K562 (cell line): ENCODE data around the gene BMP8B. TPM values are rescaled to one million over a fixed set of nuclear protein-coding genes. Genes with fewer than 3 reads are reported as not detected.
A peak's percentile ranks its signal among the peaks of the same experiment; 100 is the strongest.

Experiments used
- ARNT ChIP-seq, 2 experiments: fragments of 450-650 bp; IDR thresholded peaks; 2 replicates each; pipeline ENCODE4 v1.6.1; 2016; ENCODE audit warnings: mild to moderate bottlenecking in 1 of 2
- BCOR ChIP-seq: fragments of 450-650 bp; IDR thresholded peaks from 2 replicates; pipeline ENCODE4 v1.6.1; 2016
- BRD9 ChIP-seq: fragments of 450-650 bp; IDR thresholded peaks from 2 replicates; pipeline ENCODE4 v1.6.1; 2018; ENCODE audit warnings: low read depth; ENCODE audit not compliant: partially characterized antibody
- ETV1 ChIP-seq: fragments of 450-650 bp; conservative IDR thresholded peaks from 2 replicates; pipeline ENCODE4 v1.6.1; 2016; ENCODE audit warnings: missing genetic modification characterization, control low read depth, low read depth, missing compliant biosample characterization
- FOXK2 ChIP-seq, 2 experiments: fragments of 450-650 bp; IDR thresholded peaks in 1 of 2; conservative IDR thresholded peaks in 1 of 2; 2 replicates each; pipeline ENCODE4 v1.6.1; 2016; ENCODE audit warnings: low read depth in 2 of 2, mild to moderate bottlenecking in 1 of 2
- GATA2 ChIP-seq: sonication (generic); formaldehyde crosslinking; IDR thresholded peaks from 2 replicates; pipeline ENCODE4 v1.4.0; 2020; ENCODE audit warnings: mild to moderate bottlenecking, missing genetic modification reagents
- GATAD2B ChIP-seq: fragments of 450-650 bp; IDR thresholded peaks from 2 replicates; pipeline ENCODE4 v1.6.1; 2017; ENCODE audit warnings: mild to moderate bottlenecking, borderline replicate concordance
- HDGF ChIP-seq: fragments of 450-650 bp; IDR thresholded peaks from 2 replicates; pipeline ENCODE4 v1.6.1; 2016
- ILK ChIP-seq: fragments of 450-650 bp; IDR thresholded peaks from 2 replicates; pipeline ENCODE4 v1.6.1; 2016; ENCODE audit warnings: missing genetic modification characterization, low read depth, mild to moderate bottlenecking, missing compliant biosample characterization, moderate library complexity, borderline replicate concordance
- MCM5 ChIP-seq: fragments of 450-650 bp; IDR thresholded peaks from 2 replicates; pipeline ENCODE4 v1.6.1; 2016; ENCODE audit warnings: low read depth
- MTF1 ChIP-seq: fragments of 250-450 bp; sonication (Bioruptor Pico); IDR thresholded peaks from 2 replicates; pipeline ENCODE4 v1.9.0; 2021; ENCODE audit warnings: moderate library complexity, mild to moderate bottlenecking, inconsistent platforms, borderline replicate concordance
- SP1 ChIP-seq: sonication (generic); formaldehyde crosslinking; IDR thresholded peaks from 2 replicates; pipeline ENCODE4 v1.8.1; 2022; ENCODE audit warnings: mild to moderate bottlenecking, missing genetic modification reagents
- ZEB2 ChIP-seq: fragments of 450-650 bp; IDR thresholded peaks from 2 replicates; pipeline ENCODE4 v1.6.1; 2016
- ZNF512 ChIP-seq: IDR thresholded peaks from 2 replicates; pipeline ENCODE4 v1.6.1; 2016; ENCODE audit warnings: missing genetic modification characterization, missing compliant biosample characterization
- polyA plus RNA-seq, 8 experiments: library from polyadenylated mRNA; depleted of rRNA in 4 of 8; stranded (reverse) in 5 of 8; unstranded in 3 of 8; fragments of >200 nt; fragmentation: Nextera tagmentation in 2 of 8; fragmentation: Illumina TruSeq in 1 of 8; extraction: Ambion mirVana in 2 of 8; extraction: Trizol in 1 of 8; gene quantifications; 2 replicates each; pipeline versions ENCODE4 v1.2.1 to v1.2.3, GENCODE V29; 2011 to 2014; ENCODE audit warnings: inconsistent platforms in 1 of 8, missing spikeins in 1 of 8
- total RNA-seq, 7 experiments: library from RNA; depleted of rRNA in 6 of 7; stranded (reverse); fragments of >200 nt in 6 of 7; fragmentation: Illumina TruSeq in 2 of 7; extraction: Trizol in 2 of 7; gene quantifications; 2 replicates each; pipeline versions ENCODE4 v1.2.1 to v1.2.3, GENCODE V29; 2011 to 2021; ENCODE audit warnings: low replicate concordance in 1 of 7
- TF ChIP-seq, protein P1 (sequence below): sonication (generic); formaldehyde crosslinking; IDR thresholded peaks from 2 replicates; pipeline ENCODE4 v1.8.0; 2022; ENCODE audit warnings: mild to moderate bottlenecking, missing genetic modification reagents
- TF ChIP-seq, protein P2 (sequence below), 3 experiments: fragments of 200-800 bp in 1 of 3; fragments of 250-450 bp in 1 of 3; fragments of 450-650 bp in 1 of 3; sonication (Bioruptor Pico) in 1 of 3; sonication (Bioruptor generic) in 1 of 3; formaldehyde crosslinking in 1 of 3; IDR thresholded peaks; 2 replicates each; pipeline versions ENCODE4 v1.6.1 to v1.8.0; 2016 to 2022; ENCODE audit warnings: mild to moderate bottlenecking in 2 of 3, missing genetic modification characterization in 2 of 3, missing compliant biosample characterization in 1 of 3, moderate library complexity in 1 of 3

The BMP8B gene
- total and polyA plus RNA-seq, 9 of the 15 experiments (the other 6 are each of a cell fraction or from before 2014, with no cell fraction given): 0.03 to 0.33 (median 0.14) TPM

- TF ChIP-seq, protein P1, sequence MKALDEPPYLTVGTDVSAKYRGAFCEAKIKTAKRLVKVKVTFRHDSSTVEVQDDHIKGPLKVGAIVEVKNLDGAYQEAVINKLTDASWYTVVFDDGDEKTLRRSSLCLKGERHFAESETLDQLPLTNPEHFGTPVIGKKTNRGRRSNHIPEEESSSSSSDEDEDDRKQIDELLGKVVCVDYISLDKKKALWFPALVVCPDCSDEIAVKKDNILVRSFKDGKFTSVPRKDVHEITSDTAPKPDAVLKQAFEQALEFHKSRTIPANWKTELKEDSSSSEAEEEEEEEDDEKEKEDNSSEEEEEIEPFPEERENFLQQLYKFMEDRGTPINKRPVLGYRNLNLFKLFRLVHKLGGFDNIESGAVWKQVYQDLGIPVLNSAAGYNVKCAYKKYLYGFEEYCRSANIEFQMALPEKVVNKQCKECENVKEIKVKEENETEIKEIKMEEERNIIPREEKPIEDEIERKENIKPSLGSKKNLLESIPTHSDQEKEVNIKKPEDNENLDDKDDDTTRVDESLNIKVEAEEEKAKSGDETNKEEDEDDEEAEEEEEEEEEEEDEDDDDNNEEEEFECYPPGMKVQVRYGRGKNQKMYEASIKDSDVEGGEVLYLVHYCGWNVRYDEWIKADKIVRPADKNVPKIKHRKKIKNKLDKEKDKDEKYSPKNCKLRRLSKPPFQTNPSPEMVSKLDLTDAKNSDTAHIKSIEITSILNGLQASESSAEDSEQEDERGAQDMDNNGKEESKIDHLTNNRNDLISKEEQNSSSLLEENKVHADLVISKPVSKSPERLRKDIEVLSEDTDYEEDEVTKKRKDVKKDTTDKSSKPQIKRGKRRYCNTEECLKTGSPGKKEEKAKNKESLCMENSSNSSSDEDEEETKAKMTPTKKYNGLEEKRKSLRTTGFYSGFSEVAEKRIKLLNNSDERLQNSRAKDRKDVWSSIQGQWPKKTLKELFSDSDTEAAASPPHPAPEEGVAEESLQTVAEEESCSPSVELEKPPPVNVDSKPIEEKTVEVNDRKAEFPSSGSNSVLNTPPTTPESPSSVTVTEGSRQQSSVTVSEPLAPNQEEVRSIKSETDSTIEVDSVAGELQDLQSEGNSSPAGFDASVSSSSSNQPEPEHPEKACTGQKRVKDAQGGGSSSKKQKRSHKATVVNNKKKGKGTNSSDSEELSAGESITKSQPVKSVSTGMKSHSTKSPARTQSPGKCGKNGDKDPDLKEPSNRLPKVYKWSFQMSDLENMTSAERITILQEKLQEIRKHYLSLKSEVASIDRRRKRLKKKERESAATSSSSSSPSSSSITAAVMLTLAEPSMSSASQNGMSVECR: 0 out of 2 replicates have a peak, but pooled peaks have one; percentile 26
- peak; percentile 76; the same call in 1 of the 2 replicates for TF ChIP-seq SP1 (CRISPR knock-in tag)
- no peak for TF ChIP-seq ZNF512
- TF ChIP-seq ETV1 (tag): 0 out of 2 replicates have a peak, but pooled peaks have one; percentile 42
- peak; percentile 79 to 80; a peak in 3 of 4 replicates for TF ChIP-seq FOXK2 (conservative IDR thresholded peaks at IDR 0.05 in 1 of 2, IDR thresholded peaks at IDR 0.05 in 1 of 2; ENCODE audit: low read depth in 2 of 2)
- TF ChIP-seq GATA2: peak; percentile 94
- peak in 1 of 2 experiments; percentile 96; a peak in 2 of 4 replicates for TF ChIP-seq ARNT (IDR thresholded peaks at IDR 0.05)
- TF ChIP-seq ZEB2: peak; percentile 86
- TF ChIP-seq BRD9: peak; percentile 44
- peak; percentile 46; the same call in 1 of the 2 replicates for TF ChIP-seq GATAD2B
- peak; percentile 80 for TF ChIP-seq BCOR
- TF ChIP-seq MTF1 (CRISPR knock-in tag): 0 out of 2 replicates have a peak, but pooled peaks have one; percentile 10
- TF ChIP-seq, protein P2, sequence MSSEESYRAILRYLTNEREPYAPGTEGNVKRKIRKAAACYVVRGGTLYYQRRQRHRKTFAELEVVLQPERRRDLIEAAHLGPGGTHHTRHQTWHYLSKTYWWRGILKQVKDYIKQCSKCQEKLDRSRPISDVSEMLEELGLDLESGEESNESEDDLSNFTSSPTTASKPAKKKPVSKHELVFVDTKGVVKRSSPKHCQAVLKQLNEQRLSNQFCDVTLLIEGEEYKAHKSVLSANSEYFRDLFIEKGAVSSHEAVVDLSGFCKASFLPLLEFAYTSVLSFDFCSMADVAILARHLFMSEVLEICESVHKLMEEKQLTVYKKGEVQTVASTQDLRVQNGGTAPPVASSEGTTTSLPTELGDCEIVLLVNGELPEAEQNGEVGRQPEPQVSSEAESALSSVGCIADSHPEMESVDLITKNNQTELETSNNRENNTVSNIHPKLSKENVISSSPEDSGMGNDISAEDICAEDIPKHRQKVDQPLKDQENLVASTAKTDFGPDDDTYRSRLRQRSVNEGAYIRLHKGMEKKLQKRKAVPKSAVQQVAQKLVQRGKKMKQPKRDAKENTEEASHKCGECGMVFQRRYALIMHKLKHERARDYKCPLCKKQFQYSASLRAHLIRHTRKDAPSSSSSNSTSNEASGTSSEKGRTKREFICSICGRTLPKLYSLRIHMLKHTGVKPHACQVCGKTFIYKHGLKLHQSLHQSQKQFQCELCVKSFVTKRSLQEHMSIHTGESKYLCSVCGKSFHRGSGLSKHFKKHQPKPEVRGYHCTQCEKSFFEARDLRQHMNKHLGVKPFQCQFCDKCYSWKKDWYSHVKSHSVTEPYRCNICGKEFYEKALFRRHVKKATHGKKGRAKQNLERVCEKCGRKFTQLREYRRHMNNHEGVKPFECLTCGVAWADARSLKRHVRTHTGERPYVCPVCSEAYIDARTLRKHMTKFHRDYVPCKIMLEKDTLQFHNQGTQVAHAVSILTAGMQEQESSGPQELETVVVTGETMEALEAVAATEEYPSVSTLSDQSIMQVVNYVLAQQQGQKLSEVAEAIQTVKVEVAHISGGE (CRISPR knock-in tag; IDR thresholded peaks at IDR 0.05): peak in 1 of 3 experiments; percentile 71; a peak in 2 of 6 replicates
- 0 out of 2 replicates have a peak, but pooled peaks have one; percentile 31 for TF ChIP-seq HDGF
- no peak for TF ChIP-seq MCM5
- no peak for TF ChIP-seq ILK
Measured at GRCh38 chr1:39711104-39711965, 77.3 kb downstream of the BMP8B start (continued).
